ENCODE data around the gene PRSS8.
"Not testable (repeated sequence)": the region's sequence is repeated elsewhere in the genome, so short reads cannot be mapped to it uniquely, and the experiment has no call there.

PRSS8 gene

GRCh38 chr16:31108794-31109558 lies 26.6 kb downstream of the PRSS8 start:
- no peak for DNase-seq (ENCODE audit: low read depth)
- H3K4me3 ChIP-seq (ENCODE audit: low read depth, low read length), result peak overlapping the region; percentile 98

- DNase-seq (ENCODE audit: low read depth), result no peak
- peak within 1 kb of the TSS; percentile 98 for H3K4me3 ChIP-seq (ENCODE audit: low read depth, low read length)
These were observed 27.3 kb downstream of the PRSS8 start, which contains the start of gene BCKDK for GRCh38 chr16:31108035-31108793. Gene BCKDK, plus strand, starts transcription at chr16:31108386. Its CDS starts 838 bp downstream, at chr16:31109224.

- no peak for DNase-seq (ENCODE audit: low read depth)
- peak overlapping the region; percentile 98 for H3K4me3 ChIP-seq (ENCODE audit: low read depth, low read length)
These were observed 28.1 kb downstream of the PRSS8 start for GRCh38 chr16:31107465-31107867.

DNA sequence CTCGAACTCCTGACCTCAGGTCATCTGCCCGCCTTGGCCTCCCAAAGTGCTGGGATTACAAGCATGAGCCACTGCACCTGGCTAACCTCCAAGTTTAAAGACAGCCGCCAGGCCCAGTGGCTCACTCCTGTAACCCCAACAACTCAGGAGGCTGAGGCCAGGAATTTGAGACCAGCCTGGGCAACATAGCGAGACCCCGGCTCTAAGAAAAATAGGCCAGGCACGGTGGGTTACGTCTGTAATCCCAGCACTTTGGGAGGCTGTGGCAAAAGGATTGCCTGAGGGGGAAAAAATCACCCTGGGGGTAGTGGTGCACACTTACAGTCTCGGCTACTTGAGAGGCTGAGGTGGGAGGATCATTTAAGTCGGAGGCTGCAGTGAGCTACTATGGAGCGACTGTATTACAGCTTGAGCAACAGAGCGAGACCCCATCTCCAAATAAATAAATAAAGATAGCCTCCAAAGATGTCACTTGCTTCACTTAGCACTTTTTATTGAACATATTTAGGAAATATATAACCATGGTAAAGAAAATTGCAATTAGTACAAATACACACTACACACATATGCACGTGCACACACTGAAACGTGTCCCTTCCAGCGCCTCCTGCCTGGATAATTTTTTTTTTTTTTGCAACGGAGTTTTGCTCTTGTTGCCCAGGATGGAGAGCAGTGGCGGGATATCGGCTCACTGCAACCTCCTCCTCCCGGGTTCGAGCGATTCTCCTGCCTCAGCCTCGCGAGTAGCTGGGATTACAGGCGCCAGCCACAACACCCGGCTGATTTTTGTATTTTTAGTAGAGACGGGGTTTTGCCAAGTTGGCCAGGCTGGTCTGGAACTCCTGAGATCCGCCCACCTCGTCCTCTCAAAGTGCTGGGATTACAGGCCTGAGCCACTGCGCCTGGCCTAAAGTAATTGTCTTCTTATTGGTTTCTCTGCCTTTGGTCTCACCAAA lies 28.7 kb downstream of the PRSS8 start:
- no peak for DNase-seq (ENCODE audit: low read depth)

DNA sequence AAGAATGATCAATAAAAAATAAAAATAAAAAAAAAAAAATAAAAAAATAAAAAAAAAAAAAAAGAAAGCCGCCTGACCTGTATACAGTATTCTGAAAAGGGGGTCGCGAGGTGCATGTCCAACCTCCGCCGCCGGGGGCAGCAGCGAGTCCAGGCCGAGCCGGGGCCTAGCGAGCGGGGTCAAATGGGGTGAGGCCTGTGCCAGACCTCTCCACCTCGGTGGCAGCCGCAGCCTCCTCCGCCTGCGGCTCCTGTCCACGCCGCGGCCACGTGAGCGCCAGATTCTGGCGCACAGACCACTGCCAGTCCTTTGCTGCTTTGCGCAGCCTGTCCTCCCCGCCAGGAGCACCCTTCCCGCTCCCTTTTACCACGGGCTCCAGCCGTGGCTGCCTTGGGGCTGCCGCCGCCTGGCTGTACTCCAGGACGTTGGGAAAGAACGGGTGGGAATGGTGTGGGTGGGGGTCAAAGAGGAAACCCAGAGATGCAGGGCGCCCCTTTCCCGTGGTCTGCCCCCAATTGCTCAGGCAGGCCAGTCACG lies 29.8 kb downstream of the PRSS8 start:
- DNase-seq (ENCODE audit: low read depth), result no peak
- H3K4me3 ChIP-seq (ENCODE audit: low read depth, low read length), result no peak overlapping the region

More for the DNA sequence above, 28.7 kb downstream of the PRSS8 start:
- no peak overlapping the region for H3K4me3 ChIP-seq (ENCODE audit: low read depth, low read length)

GRCh38 chr16:31100876-31101641 lies 34.5 kb downstream of the PRSS8 start:
- H3K4me3 ChIP-seq (ENCODE audit: low read depth, low read length); DNase-seq (ENCODE audit: low read depth): not testable (repeated sequence)

- DNase-seq (ENCODE audit: low read depth), result peak; percentile 67
- H3K4me3 ChIP-seq (ENCODE audit: low read depth, low read length), result no peak overlapping the region
These were observed 35.5 kb downstream of the PRSS8 start for GRCh38 chr16:31099860-31100638.

DNA sequence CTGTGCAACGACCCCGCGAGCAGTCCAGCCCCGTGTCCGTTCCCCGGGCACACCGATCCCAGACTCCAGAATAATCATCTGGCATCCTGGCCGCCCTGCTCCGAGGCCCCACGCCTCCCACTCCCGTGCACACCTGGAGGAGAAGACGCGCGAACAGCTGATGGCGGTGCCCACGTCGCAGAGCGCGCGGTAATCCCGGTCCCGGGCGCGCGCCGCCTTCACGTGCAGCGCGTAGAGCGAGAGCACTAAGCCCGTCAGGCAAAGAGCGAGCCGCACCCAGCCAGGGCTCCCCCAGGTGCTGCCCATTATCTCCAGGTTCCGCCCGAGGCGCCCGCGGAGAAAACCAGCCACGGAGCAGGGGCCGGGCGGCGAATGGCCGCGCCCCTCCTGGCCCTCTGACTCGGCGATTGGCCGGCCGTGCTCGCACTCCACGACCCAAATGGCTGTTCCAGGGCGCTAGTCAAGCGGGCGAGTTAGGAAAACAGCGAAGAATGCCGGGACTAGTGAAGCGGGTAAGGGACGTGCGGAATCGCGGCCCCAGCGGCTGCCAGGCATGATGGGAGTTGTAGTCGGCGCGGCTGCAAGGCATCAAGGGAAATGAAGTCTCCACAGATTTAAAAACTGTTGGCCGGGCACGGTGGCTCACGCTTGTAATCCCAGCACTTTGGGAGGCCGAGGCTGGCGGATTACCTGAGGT lies 41.0 kb downstream of the PRSS8 start, which contains the start of gene VKORC1:
VKORC1 (minus strand) TSS at position 374 of the 697 bp plus-strand sequence; CDS start at position 306, 68 bp downstream.
- peak; percentile 89 for DNase-seq (ENCODE audit: low read depth)
- H3K4me3 ChIP-seq (ENCODE audit: low read depth, low read length), result peak within 1 kb of the TSS; percentile 96

DNA sequence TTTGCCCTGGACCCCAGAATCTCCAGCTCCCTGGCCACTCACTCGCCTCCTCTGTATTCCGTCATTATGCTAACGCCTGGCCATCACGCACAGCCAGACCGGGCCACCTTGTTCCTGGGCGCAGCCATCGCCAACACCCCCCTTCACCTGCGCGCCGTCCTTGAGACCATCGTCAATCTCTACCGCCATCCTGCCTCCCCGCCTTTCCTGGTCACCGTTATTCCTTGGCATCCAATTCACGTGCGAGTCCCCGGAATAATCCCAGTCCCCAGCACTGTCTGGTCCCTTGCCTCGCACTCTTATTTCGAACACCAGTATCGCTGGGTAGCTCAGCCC lies 41.5 kb downstream of the PRSS8 start:
- no peak for DNase-seq (ENCODE audit: low read depth)
- H3K4me3 ChIP-seq (ENCODE audit: low read depth, low read length), result peak overlapping the region; percentile 96

- peak overlapping the region; percentile 96 for H3K4me3 ChIP-seq (ENCODE audit: low read depth, low read length)
- no peak for DNase-seq (ENCODE audit: low read depth)
These were observed 42.3 kb downstream of the PRSS8 start for GRCh38 chr16:31093132-31093703.

DNA sequence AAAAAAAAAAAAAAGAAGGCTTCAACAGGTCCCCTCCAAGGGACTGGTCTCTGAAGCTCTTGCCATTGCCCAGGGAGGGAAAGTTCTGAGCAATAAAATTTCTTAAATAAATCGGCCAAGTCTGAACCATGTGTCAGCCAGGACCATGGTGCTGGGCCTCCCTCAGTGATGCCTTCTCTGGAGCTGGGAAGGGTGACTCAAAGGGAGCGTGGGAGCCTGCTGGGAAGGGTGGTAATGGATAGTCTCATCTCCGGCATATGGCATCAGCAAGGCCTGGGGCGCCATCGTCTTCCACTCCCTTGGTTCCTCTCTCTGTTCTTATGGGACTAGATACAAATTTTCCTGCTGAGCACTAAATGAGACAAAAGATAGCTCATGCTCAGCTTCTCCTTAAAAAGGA lies 43.2 kb downstream of the PRSS8 start:
- no peak overlapping the region for H3K4me3 ChIP-seq (ENCODE audit: low read depth, low read length)
- no peak for DNase-seq (ENCODE audit: low read depth)

GRCh38 chr16:31090540-31090939 lies 45.0 kb downstream of the PRSS8 start:
- no peak for DNase-seq (ENCODE audit: low read depth)
- H3K4me3 ChIP-seq (ENCODE audit: low read depth, low read length), result no peak overlapping the region

DNA sequence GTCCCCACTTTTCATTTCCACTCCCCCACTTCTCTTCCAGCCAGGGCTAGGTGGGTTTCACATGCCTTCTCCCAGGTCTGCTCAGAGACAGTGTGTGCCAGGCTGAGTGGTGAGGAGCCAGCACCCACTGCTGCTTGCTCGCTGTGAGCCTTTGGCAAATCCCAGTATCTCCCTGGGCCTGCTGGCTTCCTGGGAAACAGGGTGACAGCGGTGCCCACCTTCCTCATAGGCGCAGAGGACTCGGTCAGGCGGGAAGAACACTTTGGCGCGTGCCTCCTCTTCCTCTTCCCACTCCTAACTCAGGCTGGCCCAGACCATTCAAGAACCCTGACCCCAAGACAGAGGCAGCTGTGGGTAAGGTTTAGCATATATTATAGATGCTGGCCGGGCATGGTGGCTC lies 46.3 kb downstream of the PRSS8 start:
- H3K4me3 ChIP-seq (ENCODE audit: low read depth, low read length), result no peak overlapping the region
- DNase-seq (ENCODE audit: low read depth), result no peak

DNA sequence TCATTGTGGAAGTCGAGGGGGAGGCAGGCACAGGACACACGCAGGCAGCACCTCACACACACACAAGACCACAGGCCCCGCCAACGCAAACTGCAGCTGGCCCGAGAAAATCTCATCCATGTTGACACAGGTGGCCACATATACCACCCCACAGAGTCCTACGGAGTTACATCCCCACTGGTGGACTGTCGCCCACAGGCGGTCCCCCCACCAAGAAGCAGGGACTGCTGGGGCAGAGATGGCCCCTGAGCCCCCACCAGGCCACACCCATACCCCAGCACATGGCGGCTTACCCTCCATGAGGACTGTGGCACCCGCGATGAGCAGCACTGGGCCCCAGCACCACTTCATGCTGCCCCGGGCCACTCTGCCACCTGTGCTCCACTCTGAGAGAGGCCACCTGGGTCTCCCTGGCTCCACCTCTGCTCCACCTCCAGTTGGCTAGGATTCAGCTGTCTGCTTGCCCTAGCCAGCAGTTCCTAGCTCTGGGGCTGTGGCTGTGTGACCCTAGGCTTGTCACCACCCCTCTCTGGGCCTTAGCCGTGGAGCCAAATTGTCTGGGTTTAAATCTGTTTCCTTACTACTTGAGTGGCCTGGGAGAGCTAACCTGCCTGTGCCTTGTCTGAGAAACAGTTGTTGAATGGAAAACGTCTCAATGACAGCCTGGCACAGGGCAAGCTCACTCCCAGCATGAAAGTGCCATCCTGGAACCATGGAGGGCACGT lies 46.9 kb downstream of the PRSS8 start, which contains the start of gene PRSS53:
PRSS53 (minus strand) TSS at position 485 of the 725 bp plus-strand sequence; CDS start at position 351, 134 bp downstream.
- no peak for DNase-seq (ENCODE audit: low read depth)
- no peak within 1 kb of the TSS for H3K4me3 ChIP-seq (ENCODE audit: low read depth, low read length)

DNA sequence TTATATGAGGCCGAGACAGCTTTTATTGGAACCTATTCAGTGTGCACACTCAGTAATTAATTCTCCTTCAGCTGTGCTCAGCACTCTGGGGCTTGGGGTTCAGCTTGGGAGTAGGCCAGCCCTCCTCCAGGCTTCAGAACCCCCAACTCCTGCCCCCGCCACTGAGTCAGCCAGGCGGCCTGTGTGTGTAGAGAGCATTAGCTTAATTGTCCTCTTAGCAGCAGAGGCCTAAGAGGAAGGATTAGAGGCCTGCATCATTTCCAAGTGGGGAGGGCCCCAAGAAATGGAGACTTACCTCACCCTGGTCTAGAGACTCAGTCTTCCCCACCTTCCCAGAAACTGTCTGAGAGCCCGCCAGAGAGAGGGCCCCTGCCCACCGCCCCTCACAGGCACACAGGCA lies 47.6 kb downstream of the PRSS8 start:
- no peak overlapping the region for H3K4me3 ChIP-seq (ENCODE audit: low read depth, low read length)

GRCh38 chr16:31087481-31087880 lies 48.0 kb downstream of the PRSS8 start:
- no peak overlapping the region for H3K4me3 ChIP-seq (ENCODE audit: low read depth, low read length)
- DNase-seq (ENCODE audit: low read depth), result no peak

More for the DNA sequence above, 47.6 kb downstream of the PRSS8 start:
- no peak for DNase-seq (ENCODE audit: low read depth)
